HG02840 (cell line): Measurements from ENCODE around the gene APOB.

ENCODE experiments used
- ATAC-seq: cut with Tn5 transposase; IDR thresholded peaks from one replicate; pipeline ENCODE4 v1.9.1; 2021; ENCODE audit warnings: mild to moderate bottlenecking, moderate library complexity, moderate number of reproducible peaks; ENCODE audit not compliant: unreplicated experiment, low FRiP score

The APOB gene

DNA sequence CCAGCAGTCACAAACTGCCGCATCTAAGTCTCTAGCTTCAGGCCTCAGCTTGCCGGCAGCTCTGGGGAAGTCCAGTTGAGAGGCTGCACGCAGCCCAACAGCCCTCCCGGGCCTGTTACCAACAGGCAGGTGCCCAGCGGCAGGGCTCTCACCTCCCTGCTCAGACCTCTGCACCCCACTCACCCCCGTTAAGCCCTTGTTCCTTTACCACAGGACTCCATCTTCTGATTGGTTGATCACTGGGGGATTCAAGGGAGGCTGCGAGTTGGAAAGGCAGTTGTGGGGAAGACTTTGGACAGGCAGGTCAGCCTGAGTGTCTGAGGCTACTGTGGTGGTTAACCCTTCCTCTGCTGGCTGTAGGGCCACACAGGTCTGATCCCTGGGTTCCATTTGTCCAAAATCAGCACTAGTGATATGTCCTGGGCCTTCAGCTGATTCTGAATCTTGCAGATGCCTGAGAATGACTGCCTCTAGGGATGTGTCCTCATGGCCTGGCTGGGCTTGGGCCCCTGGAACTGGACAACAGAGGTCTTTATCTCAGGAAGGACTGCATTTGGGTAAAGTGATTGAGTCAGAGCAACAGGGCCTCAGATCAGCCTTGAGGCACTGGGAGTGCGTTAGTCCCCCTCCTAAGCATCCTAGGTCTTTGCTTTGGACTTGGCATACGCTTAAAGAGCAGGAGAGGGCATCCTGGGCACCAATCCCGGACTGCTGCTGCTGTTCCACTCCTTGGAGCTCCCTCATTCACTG is 88.4 kb downstream of the APOB start:
- ATAC-seq, result no peak

- no peak for ATAC-seq
Measured at GRCh38 chr2:20953146-20953824, 90.6 kb downstream of the APOB start.
